ENCODE results near the gene TMEM186.
"Not testable (repeated sequence)": the region's sequence is repeated elsewhere in the genome, so short reads cannot be mapped to it uniquely, and the experiment has no call there.

TMEM186 gene

GRCh38 chr16:8797364-8798173, at the start of gene TMEM186, which contains the start of gene PMM2:
Gene TMEM186 (minus strand): TSS chr16:8797639. CDS start chr16:8797614, 25 bp downstream.
Gene PMM2 (plus strand): TSS chr16:8797839. CDS start chr16:8797883, 44 bp downstream.
- Histone ChIP-seq H3K4me3 (ENCODE audit: low read length in 2 of 2) (peak within 1 kb of the TSS; percentile 89), H3K27me3 (ENCODE audit: control insufficient read depth in 2 of 2, insufficient read depth in 2 of 2, low read length in 2 of 2) (no peaks in the 10 kb centered on the region), H3K9me3 (ENCODE audit: control insufficient read depth in 2 of 2, low read length in 2 of 2) (no peaks in the 10 kb centered on the region), H3K27ac (ENCODE audit: low read depth in 2 of 2, low read length in 2 of 2) (peak within 1 kb of the TSS; percentile 79 to 87), H3K4me1 (ENCODE audit: control insufficient read depth in 2 of 2, insufficient read depth in 2 of 2, low read length in 2 of 2) (peaks cover 25 to 27% of the 10 kb centered on the region in 2 donors), H3K9ac (ENCODE audit: low read depth in 1 of 2, low read length in 2 of 2) (peak within 1 kb of the TSS; percentile 80 to 81), H3K36me3 (ENCODE audit: control insufficient read depth in 2 of 2, insufficient read depth in 2 of 2, low read length in 2 of 2) (peaks cover 11 to 14% of the 10 kb centered on the region in 2 donors)

- Histone ChIP-seq H3K4me1 (ENCODE audit: control insufficient read depth in 2 of 2, insufficient read depth in 2 of 2, low read length in 2 of 2) (no peaks in the 10 kb centered on the region), H3K9me3 (ENCODE audit: control insufficient read depth in 2 of 2, low read length in 2 of 2) (no peaks in the 10 kb centered on the region), H3K9ac (ENCODE audit: low read depth in 1 of 2, low read length in 2 of 2) (no peak overlapping the region), H3K4me3 (ENCODE audit: low read length in 2 of 2) (no peak overlapping the region), H3K27me3 (ENCODE audit: control insufficient read depth in 2 of 2, insufficient read depth in 2 of 2, low read length in 2 of 2) (no peaks in the 10 kb centered on the region), H3K27ac (ENCODE audit: low read depth in 2 of 2, low read length in 2 of 2) (no peak overlapping the region), H3K36me3 (ENCODE audit: control insufficient read depth in 2 of 2, insufficient read depth in 2 of 2, low read length in 2 of 2) (peaks cover 18 to 42% of the 10 kb centered on the region in 2 donors)
Observed at GRCh38 chr16:8847145-8847544, 49.7 kb upstream of the TMEM186 start.

GRCh38 chr16:8846401-8846932, 49.0 kb upstream of the TMEM186 start:
- H3K4me1 ChIP-seq (ENCODE audit: control insufficient read depth in 2 of 2, insufficient read depth in 2 of 2, low read length in 2 of 2) = no peaks in the 10 kb centered on the region
- H3K9me3 ChIP-seq (ENCODE audit: control insufficient read depth in 2 of 2, low read length in 2 of 2) = no peaks in the 10 kb centered on the region
- H3K27ac ChIP-seq (ENCODE audit: low read depth in 2 of 2, low read length in 2 of 2) = no peak overlapping the region
- no peak overlapping the region for H3K4me3 ChIP-seq (ENCODE audit: low read length in 2 of 2)
- H3K36me3 ChIP-seq (ENCODE audit: control insufficient read depth in 2 of 2, insufficient read depth in 2 of 2, low read length in 2 of 2) = peaks cover 18 to 40% of the 10 kb centered on the region in 2 donors
- no peaks in the 10 kb centered on the region for H3K27me3 ChIP-seq (ENCODE audit: control insufficient read depth in 2 of 2, insufficient read depth in 2 of 2, low read length in 2 of 2)
- H3K9ac ChIP-seq (ENCODE audit: low read depth in 1 of 2, low read length in 2 of 2) = no peak overlapping the region

- H3K27me3 ChIP-seq (ENCODE audit: control insufficient read depth in 2 of 2, insufficient read depth in 2 of 2, low read length in 2 of 2) = no peaks in the 10 kb centered on the region
- no peak overlapping the region for H3K9ac ChIP-seq (ENCODE audit: low read depth in 1 of 2, low read length in 2 of 2)
- no peaks in the 10 kb centered on the region for H3K9me3 ChIP-seq (ENCODE audit: control insufficient read depth in 2 of 2, low read length in 2 of 2)
- no peak overlapping the region for H3K27ac ChIP-seq (ENCODE audit: low read depth in 2 of 2, low read length in 2 of 2)
- no peak overlapping the region for H3K4me3 ChIP-seq (ENCODE audit: low read length in 2 of 2)
- H3K36me3 ChIP-seq (ENCODE audit: control insufficient read depth in 2 of 2, insufficient read depth in 2 of 2, low read length in 2 of 2) = peaks cover 18 to 37% of the 10 kb centered on the region in 2 donors
- no peaks in the 10 kb centered on the region for H3K4me1 ChIP-seq (ENCODE audit: control insufficient read depth in 2 of 2, insufficient read depth in 2 of 2, low read length in 2 of 2)
Observed at GRCh38 chr16:8845699-8846298, 48.4 kb upstream of the TMEM186 start.

- peaks cover 8 to 13% of the 10 kb centered on the region in 2 donors for H3K36me3 ChIP-seq (ENCODE audit: control insufficient read depth in 2 of 2, insufficient read depth in 2 of 2, low read length in 2 of 2)
- not testable (repeated sequence) for H3K4me1 ChIP-seq (ENCODE audit: control insufficient read depth in 2 of 2, insufficient read depth in 2 of 2, low read length in 2 of 2); H3K9ac ChIP-seq (ENCODE audit: low read depth in 1 of 2, low read length in 2 of 2); H3K27ac ChIP-seq (ENCODE audit: low read depth in 2 of 2, low read length in 2 of 2); H3K9me3 ChIP-seq (ENCODE audit: control insufficient read depth in 2 of 2, low read length in 2 of 2); H3K4me3 ChIP-seq (ENCODE audit: low read length in 2 of 2); H3K27me3 ChIP-seq (ENCODE audit: control insufficient read depth in 2 of 2, insufficient read depth in 2 of 2, low read length in 2 of 2)
Observed at GRCh38 chr16:8843296-8843695, 45.9 kb upstream of the TMEM186 start.

- not testable (repeated sequence) for H3K27ac ChIP-seq (ENCODE audit: low read depth in 2 of 2, low read length in 2 of 2); H3K9me3 ChIP-seq (ENCODE audit: control insufficient read depth in 2 of 2, low read length in 2 of 2)
Observed at GRCh38 chr16:8842016-8842415, 44.6 kb upstream of the TMEM186 start.

GRCh38 chr16:8837594-8837993, 40.2 kb upstream of the TMEM186 start:
- not testable (repeated sequence) for H3K4me3 ChIP-seq (ENCODE audit: low read length in 2 of 2); H3K9ac ChIP-seq (ENCODE audit: low read depth in 1 of 2, low read length in 2 of 2); H3K9me3 ChIP-seq (ENCODE audit: control insufficient read depth in 2 of 2, low read length in 2 of 2); H3K27me3 ChIP-seq (ENCODE audit: control insufficient read depth in 2 of 2, insufficient read depth in 2 of 2, low read length in 2 of 2); H3K4me1 ChIP-seq (ENCODE audit: control insufficient read depth in 2 of 2, insufficient read depth in 2 of 2, low read length in 2 of 2); H3K27ac ChIP-seq (ENCODE audit: low read depth in 2 of 2, low read length in 2 of 2); H3K36me3 ChIP-seq (ENCODE audit: control insufficient read depth in 2 of 2, insufficient read depth in 2 of 2, low read length in 2 of 2)

More at GRCh38 chr16:8842016-8842415, 44.6 kb upstream of the TMEM186 start:
- H3K27me3 ChIP-seq (ENCODE audit: control insufficient read depth in 2 of 2, insufficient read depth in 2 of 2, low read length in 2 of 2); H3K36me3 ChIP-seq (ENCODE audit: control insufficient read depth in 2 of 2, insufficient read depth in 2 of 2, low read length in 2 of 2); H3K4me1 ChIP-seq (ENCODE audit: control insufficient read depth in 2 of 2, insufficient read depth in 2 of 2, low read length in 2 of 2); H3K4me3 ChIP-seq (ENCODE audit: low read length in 2 of 2); H3K9ac ChIP-seq (ENCODE audit: low read depth in 1 of 2, low read length in 2 of 2): not testable (repeated sequence)

- not testable (repeated sequence) for H3K9ac ChIP-seq (ENCODE audit: low read depth in 1 of 2, low read length in 2 of 2); H3K4me1 ChIP-seq (ENCODE audit: control insufficient read depth in 2 of 2, insufficient read depth in 2 of 2, low read length in 2 of 2); H3K27me3 ChIP-seq (ENCODE audit: control insufficient read depth in 2 of 2, insufficient read depth in 2 of 2, low read length in 2 of 2)
Observed at GRCh38 chr16:8836797-8837196, 39.4 kb upstream of the TMEM186 start.

GRCh38 chr16:8832717-8833105, 35.3 kb upstream of the TMEM186 start:
- H3K4me1 ChIP-seq (ENCODE audit: control insufficient read depth in 2 of 2, insufficient read depth in 2 of 2, low read length in 2 of 2) = no peaks in the 10 kb centered on the region
- no peak overlapping the region for H3K9ac ChIP-seq (ENCODE audit: low read depth in 1 of 2, low read length in 2 of 2)
- H3K27ac ChIP-seq (ENCODE audit: low read depth in 2 of 2, low read length in 2 of 2) = no peak overlapping the region
- no peaks in the 10 kb centered on the region for H3K27me3 ChIP-seq (ENCODE audit: control insufficient read depth in 2 of 2, insufficient read depth in 2 of 2, low read length in 2 of 2)
- H3K9me3 ChIP-seq (ENCODE audit: control insufficient read depth in 2 of 2, low read length in 2 of 2) = no peaks in the 10 kb centered on the region
- peaks cover 33 to 34% of the 10 kb centered on the region in 2 donors for H3K36me3 ChIP-seq (ENCODE audit: control insufficient read depth in 2 of 2, insufficient read depth in 2 of 2, low read length in 2 of 2)
- no peak overlapping the region for H3K4me3 ChIP-seq (ENCODE audit: low read length in 2 of 2)

More at GRCh38 chr16:8836797-8837196, 39.4 kb upstream of the TMEM186 start:
- not testable (repeated sequence) for H3K9me3 ChIP-seq (ENCODE audit: control insufficient read depth in 2 of 2, low read length in 2 of 2); H3K27ac ChIP-seq (ENCODE audit: low read depth in 2 of 2, low read length in 2 of 2); H3K4me3 ChIP-seq (ENCODE audit: low read length in 2 of 2); H3K36me3 ChIP-seq (ENCODE audit: control insufficient read depth in 2 of 2, insufficient read depth in 2 of 2, low read length in 2 of 2)

All from mucosa of rectum (tissue), 2 donors.